Measurements from ENCODE around the gene RNF146. TPM values are rescaled to one million over a fixed set of nuclear protein-coding genes. Genes with fewer than 3 reads are reported as not detected.

The RNF146 gene
- total and polyA plus RNA-seq, 9 of the 15 experiments (the other 6 are each of a cell fraction or from before 2014, with no cell fraction given), result 8.4 to 30.5 (median 17.5) TPM

- TF ChIP-seq ZBTB26 (CRISPR knock-in tag; IDR thresholded peaks at IDR 0.05) (no peak), POLR3A (IDR thresholded peaks at IDR 0.05; ENCODE audit: borderline replicate concordance, extremely low read depth, insufficient read depth, insufficient read length) (no peak), STAG1 (CRISPR knock-in tag; IDR thresholded peaks at IDR 0.05; ENCODE audit: borderline replicate concordance) (no peak), MED1 (CRISPR knock-in tag; IDR thresholded peaks at IDR 0.05; ENCODE audit: borderline replicate concordance) (no peak), ETV5 (CRISPR knock-in tag; IDR thresholded peaks at IDR 0.05; ENCODE audit: low read depth) (no peak), ZNF347 (CRISPR knock-in tag; IDR thresholded peaks at IDR 0.05; ENCODE audit: low read depth) (no peak), MGA (IDR thresholded peaks at IDR 0.05) (no peak), ESRRA (IDR thresholded peaks at IDR 0.05; ENCODE audit: borderline replicate concordance, low read depth) (no peak; the same call in 1 of the 2 replicates), TCF3 (CRISPR knock-in tag; IDR thresholded peaks at IDR 0.05) (no peak; the same call in 1 of the 2 replicates), THRA (IDR thresholded peaks at IDR 0.05) (no peak), ZFP30 (CRISPR knock-in tag; IDR thresholded peaks at IDR 0.05; ENCODE audit: borderline replicate concordance) (no peak), SRSF7 (optimal IDR thresholded peaks at IDR 0.05; ENCODE audit: low read depth, low read length) (no peak), THRAP3 (IDR thresholded peaks at IDR 0.05; ENCODE audit: borderline replicate concordance) (no peak)
Measured at GRCh38 chr6:127266178-127266891, at the start of gene RNF146 (continued).
